ENCODE data around the gene GFI1. TPM values are rescaled to one million over a fixed set of nuclear protein-coding genes. Genes with fewer than 3 reads are reported as not detected.
A peak's percentile ranks its signal among the peaks of the same experiment; 100 is the strongest.

Gene GFI1
- total RNA-seq, 1 experiment from 2014 or later: 0.35 TPM

DNA sequence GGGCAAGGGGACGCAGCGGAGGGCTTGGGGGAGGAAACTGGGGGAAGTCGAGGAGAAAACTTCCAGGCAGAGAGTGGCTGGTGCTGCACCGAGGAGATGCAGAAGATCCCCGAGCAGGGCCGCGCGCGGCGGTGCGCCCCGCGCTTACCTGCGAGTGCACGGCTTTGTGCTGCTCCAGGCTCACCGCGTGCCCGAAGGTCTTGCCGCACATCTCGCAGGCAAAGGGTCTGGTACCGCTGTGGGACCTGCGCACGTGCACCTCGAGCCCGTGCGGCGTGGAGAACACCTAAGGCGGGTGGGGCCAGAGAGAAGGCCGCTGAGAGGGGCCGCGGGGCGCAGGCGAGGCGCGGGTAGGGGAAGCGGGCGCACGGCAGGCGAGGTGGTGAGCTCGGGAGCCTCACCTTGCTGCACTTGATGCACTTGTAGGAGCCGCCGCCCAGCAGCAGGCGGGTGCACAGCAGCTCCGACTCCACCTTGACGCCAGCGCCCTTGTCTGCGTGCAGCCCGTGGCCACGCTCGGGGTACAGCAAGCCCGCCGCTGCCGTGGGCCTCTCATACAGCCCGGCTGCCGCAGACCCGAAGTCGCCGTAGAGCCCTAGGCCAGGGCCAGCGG lies 6.4 kb downstream of the GFI1 start (continued):
- peak; percentile 45; the same call in 1 of the 2 replicates for TF ChIP-seq USF2 (CRISPR knock-in tag; IDR thresholded peaks at IDR 0.05)
- no peak for TF ChIP-seq HMGA2 (CRISPR knock-in tag; IDR thresholded peaks at IDR 0.05)
- TF ChIP-seq, protein P1, sequence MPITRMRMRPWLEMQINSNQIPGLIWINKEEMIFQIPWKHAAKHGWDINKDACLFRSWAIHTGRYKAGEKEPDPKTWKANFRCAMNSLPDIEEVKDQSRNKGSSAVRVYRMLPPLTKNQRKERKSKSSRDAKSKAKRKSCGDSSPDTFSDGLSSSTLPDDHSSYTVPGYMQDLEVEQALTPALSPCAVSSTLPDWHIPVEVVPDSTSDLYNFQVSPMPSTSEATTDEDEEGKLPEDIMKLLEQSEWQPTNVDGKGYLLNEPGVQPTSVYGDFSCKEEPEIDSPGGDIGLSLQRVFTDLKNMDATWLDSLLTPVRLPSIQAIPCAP (CRISPR knock-in tag; IDR thresholded peaks at IDR 0.05): peak; percentile 92
- peak; percentile 87; the same call in 1 of the 2 replicates for TF ChIP-seq ELF4 (CRISPR knock-in tag; IDR thresholded peaks at IDR 0.05; ENCODE audit: low read depth)
- TF ChIP-seq, protein P2, sequence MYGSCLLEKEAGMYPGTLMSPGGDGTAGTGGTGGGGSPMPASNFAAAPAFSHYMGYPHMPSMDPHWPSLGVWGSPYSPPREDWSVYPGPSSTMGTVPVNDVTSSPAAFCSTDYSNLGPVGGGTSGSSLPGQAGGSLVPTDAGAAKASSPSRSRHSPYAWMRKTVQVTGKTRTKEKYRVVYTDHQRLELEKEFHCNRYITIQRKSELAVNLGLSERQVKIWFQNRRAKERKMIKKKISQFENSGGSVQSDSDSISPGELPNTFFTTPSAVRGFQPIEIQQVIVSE (CRISPR knock-in tag; IDR thresholded peaks at IDR 0.05; ENCODE audit: borderline replicate concordance): no peak
- TF ChIP-seq, protein P3, sequence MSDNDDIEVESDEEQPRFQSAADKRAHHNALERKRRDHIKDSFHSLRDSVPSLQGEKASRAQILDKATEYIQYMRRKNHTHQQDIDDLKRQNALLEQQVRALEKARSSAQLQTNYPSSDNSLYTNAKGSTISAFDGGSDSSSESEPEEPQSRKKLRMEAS (CRISPR knock-in tag; IDR thresholded peaks at IDR 0.05): peak; percentile 96
- TF ChIP-seq CREM (CRISPR knock-in tag; IDR thresholded peaks at IDR 0.05): peak; percentile 70; the same call in 1 of the 2 replicates
- TF ChIP-seq RELA (CRISPR knock-in tag; IDR thresholded peaks at IDR 0.05; ENCODE audit: borderline replicate concordance): peak; percentile 97
- TF ChIP-seq FOXK1 (CRISPR knock-in tag; IDR thresholded peaks at IDR 0.05): peak; percentile 89
- TF ChIP-seq OVOL2 (CRISPR knock-in tag; IDR thresholded peaks at IDR 0.05; ENCODE audit: borderline replicate concordance): no peak
- peak; percentile 95 for TF ChIP-seq TP53 (CRISPR knock-in tag; IDR thresholded peaks at IDR 0.05)
- TF ChIP-seq ZNF138 (CRISPR knock-in tag; conservative IDR thresholded peaks at IDR 0.05): peak; percentile 87; the same call in 1 of the 2 replicates
- no peak for TF ChIP-seq ERG (CRISPR knock-in tag; IDR thresholded peaks at IDR 0.05)
- peak; percentile 80; the same call in 1 of the 2 replicates for TF ChIP-seq KAT7 (CRISPR knock-in tag; IDR thresholded peaks at IDR 0.05; ENCODE audit: borderline replicate concordance)
- TF ChIP-seq ZNF263 (CRISPR knock-in tag; IDR thresholded peaks at IDR 0.05; ENCODE audit: low read depth): peak; percentile 49; the same call in 1 of the 2 replicates
- TF ChIP-seq, protein P4, sequence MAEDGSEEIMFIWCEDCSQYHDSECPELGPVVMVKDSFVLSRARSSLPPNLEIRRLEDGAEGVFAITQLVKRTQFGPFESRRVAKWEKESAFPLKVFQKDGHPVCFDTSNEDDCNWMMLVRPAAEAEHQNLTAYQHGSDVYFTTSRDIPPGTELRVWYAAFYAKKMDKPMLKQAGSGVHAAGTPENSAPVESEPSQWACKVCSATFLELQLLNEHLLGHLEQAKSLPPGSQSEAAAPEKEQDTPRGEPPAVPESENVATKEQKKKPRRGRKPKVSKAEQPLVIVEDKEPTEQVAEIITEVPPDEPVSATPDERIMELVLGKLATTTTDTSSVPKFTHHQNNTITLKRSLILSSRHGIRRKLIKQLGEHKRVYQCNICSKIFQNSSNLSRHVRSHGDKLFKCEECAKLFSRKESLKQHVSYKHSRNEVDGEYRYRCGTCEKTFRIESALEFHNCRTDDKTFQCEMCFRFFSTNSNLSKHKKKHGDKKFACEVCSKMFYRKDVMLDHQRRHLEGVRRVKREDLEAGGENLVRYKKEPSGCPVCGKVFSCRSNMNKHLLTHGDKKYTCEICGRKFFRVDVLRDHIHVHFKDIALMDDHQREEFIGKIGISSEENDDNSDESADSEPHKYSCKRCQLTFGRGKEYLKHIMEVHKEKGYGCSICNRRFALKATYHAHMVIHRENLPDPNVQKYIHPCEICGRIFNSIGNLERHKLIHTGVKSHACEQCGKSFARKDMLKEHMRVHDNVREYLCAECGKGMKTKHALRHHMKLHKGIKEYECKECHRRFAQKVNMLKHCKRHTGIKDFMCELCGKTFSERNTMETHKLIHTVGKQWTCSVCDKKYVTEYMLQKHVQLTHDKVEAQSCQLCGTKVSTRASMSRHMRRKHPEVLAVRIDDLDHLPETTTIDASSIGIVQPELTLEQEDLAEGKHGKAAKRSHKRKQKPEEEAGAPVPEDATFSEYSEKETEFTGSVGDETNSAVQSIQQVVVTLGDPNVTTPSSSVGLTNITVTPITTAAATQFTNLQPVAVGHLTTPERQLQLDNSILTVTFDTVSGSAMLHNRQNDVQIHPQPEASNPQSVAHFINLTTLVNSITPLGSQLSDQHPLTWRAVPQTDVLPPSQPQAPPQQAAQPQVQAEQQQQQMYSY (CRISPR knock-in tag; IDR thresholded peaks at IDR 0.05): peak; percentile 73
- 0 out of 2 replicates have a peak, but pooled peaks have one; percentile 53 for TF ChIP-seq HMGXB4 (CRISPR knock-in tag; IDR thresholded peaks at IDR 0.05)
- TF ChIP-seq STAT6 (CRISPR knock-in tag; conservative IDR thresholded peaks at IDR 0.05; ENCODE audit: low read depth): no peak
- TF ChIP-seq E2F5 (CRISPR knock-in tag; IDR thresholded peaks at IDR 0.05): peak; percentile 84
- no peak for TF ChIP-seq ATF6 (CRISPR knock-in tag; IDR thresholded peaks at IDR 0.05)
- peak; percentile 77 for TF ChIP-seq ETV6 (CRISPR knock-in tag; IDR thresholded peaks at IDR 0.05)
- peak; percentile 94 for TF ChIP-seq NFE2L1 (CRISPR knock-in tag; IDR thresholded peaks at IDR 0.05)

Measured in WTC11 (cell line).